CD4-positive, alpha-beta T cell treated with Interleukin-17A for 4 hours (primary cell): Measurements from ENCODE around the gene TFEB.

Experiments
- DNase-seq: peaks from one replicate; pipeline ENCODE4 v3.0.0-alpha.2; 2020; ENCODE audit warnings: mixed read lengths

The TFEB gene

DNA sequence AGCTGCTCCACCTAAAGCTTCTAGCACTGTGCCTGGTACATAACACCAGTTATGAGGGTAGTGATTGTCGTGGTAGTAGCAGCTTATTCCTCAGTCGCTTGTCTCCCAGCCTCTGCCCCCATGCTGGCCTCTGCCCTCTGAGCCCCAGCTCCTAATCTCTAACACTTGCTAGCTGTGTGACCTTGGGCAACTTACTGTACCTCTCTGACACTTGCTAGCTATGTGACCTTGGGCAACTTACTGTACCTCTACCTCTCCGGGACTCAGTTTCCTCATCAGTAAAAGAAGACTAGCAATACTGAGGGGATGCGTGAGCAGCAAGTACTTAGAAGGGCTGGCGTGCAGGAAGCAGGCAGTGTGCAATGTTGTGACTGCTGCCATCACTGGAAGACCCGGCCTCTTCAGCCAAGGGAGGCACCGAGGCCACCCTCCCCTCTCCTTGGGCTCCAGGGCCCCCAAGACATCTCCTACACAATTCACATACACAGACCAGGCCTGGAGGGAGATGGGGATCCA is 87.3 kb downstream of the TFEB start:
- DNase-seq = no peak

- no peak for DNase-seq
Observed at GRCh38 chr6:41647061-41647511, 88.3 kb downstream of the TFEB start.

GRCh38 chr6:41646026-41646795 is 89.2 kb downstream of the TFEB start:
- no peak for DNase-seq

- DNase-seq = no peak
Observed at GRCh38 chr6:41645007-41645618, 90.3 kb downstream of the TFEB start.

DNA sequence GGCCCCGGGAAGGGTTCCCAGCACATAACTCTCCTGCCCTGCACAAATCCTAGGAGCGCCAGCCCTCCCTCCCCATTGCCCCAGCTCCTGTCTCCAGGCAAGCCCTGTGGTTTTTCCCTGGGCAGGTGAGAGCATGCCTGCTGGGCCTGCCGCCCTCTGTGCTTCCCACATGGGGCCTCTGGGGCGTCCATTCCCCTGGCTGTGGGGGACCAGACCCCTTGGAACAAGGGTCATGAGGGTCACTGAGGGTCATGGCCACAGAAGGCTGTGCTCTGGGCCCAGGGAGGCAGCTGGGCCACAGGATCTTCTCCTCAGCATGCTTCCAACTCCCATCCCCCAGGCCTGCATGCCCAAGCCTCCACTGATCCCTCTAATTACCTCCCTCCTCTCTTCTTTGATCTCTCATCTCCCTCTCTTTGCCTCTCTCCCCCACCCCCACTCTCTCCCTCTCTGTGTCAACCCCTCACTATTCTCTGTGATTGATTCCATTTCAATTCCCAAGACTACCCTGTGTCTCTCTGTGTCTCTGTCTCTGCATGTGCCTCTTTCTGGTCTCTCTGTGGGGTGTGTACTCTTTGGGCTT is 91.0 kb downstream of the TFEB start:
- DNase-seq = no peak

- DNase-seq = no peak
Observed at GRCh38 chr6:41643899-41644269, 91.5 kb downstream of the TFEB start.

GRCh38 chr6:41642960-41643898 is 92.2 kb downstream of the TFEB start:
- DNase-seq = no peak

DNA sequence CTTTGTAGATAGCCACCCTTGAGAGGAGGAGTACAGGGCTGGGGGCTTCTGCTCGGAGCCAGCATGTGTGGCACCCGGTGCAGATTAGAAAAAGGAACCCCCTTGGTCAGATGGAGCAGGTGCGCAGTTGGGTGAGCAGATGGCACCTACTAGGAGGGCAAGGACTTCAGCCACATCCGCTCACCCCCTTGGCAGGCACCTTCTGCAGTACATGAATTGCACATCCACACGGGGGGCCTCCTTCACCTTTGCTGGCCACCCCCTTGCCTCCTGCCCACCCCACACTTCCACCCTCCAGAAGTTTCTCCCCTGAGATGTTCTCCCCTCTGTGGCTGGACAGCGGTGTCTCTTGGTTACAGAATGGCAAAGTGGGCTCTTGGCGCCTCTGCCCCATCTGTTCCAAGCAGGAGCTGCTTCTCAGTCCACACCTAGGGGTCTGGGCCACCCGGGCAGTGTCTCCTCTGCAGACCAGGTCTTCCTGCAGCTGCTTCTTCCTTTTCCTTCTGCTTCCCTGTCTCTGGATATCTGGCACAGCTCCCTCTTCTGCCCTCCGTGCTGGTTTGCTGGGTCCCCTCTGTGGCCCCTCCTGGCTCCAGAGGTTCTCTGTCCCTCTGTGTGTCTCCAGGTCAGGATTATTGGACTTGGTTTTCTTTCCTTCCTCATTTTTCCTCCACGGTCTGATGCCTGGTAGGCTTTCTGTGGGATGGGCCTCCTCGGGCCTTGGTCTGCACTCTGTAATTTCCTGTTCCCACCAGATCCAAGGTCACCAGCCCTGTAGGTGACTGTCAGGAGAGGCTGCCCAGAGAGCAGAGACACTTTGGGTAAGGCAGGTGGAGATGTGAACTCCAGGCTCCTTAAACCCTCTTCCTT is 93.1 kb downstream of the TFEB start:
- DNase-seq = no peak

DNA sequence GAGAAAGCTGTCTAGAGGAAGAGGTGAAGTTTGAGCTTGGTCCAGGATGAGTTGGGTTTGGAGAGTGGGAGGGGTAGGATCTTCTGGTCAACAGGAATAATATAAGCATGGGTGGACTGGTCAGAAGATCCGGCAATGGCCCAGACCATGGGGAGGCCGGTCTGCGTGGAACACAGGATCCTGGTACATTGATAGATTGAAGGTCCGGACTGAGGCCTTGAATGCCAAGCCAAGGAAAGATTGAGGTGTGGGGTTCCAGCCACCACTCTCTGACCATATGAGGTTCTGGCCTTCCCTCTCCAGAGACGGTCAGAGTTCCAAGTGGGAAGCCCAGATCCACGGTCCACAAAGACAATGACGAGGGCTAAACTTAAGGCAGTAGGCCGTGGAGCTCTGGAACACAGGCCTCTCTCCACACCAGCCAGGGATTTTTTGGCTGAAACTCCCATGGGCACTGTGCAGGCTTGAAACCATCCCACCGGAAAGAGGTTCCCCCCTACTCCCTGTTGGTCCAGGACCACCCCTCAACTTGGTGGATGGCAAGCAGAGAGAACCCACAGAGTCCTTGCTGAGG is 94.0 kb downstream of the TFEB start:
- no peak for DNase-seq

DNA sequence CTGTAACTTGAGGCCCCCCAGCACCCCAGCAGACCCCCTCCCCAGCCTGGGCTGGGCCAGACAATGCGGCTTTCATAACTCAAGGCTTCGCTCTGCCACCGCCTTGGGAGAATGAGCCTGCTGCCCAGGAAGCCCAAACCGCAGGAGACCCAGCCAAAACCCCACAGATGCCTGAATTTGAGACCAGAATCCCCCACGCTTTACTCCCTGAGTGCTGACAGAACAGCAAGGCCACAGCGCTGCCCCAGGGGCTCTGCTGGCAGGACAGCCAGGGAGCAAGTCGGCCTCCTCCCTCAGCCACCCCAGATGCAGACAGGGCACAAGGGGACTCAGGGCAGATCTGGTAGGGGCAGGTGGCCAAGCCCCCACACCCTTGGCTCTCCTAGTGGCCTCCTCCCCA is 95.0 kb downstream of the TFEB start:
- no peak for DNase-seq

GRCh38 chr6:41639809-41640371 is 95.5 kb downstream of the TFEB start:
- DNase-seq = no peak

DNA sequence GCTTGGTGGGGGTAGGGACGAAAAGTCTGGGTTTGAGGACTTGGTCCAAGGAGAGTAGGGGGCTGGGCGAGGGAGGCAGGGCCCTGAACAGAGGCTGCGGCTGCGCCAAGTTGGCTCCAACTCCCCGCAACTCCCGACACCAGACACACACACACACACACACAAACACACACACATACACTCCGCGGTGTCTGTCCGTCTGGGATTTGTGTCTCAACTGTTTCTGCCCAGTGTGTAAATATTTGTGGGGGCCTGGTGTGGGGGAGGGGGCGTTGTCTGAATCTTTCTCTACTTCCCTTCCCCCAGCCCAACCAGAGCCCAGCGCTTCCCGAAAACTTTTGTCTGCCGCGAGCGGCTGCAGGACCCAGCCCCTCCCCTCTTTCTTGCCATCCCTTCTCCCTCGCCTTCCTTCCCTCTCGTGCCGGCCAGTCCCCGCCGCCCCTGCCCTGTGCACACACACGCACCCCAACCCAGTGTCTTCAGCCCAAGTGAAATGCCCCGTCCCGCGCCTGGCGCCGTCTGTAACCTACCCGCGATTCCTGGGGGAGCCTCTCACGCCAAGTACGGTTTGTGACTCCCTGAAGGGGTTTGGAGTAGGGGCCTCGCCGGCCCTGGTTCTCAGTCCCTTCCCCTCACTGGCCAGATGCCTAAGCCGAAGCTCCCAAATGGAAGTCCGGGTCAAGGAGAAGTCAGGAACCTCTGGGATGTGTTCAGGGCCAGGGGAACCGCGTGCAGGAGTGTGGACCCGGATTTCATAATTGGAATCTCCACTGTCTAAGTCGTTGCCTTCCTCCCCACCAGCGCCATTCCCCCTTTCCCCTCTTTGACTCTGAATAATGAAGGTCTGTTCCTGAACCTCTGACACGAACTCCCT is 96.2 kb downstream of the TFEB start:
- no peak for DNase-seq

GRCh38 chr6:41638002-41638934 is 97.1 kb downstream of the TFEB start, which contains the start of gene MDFI:
Gene MDFI, plus strand, starts transcription at chr6:41638468. Its CDS starts 282 bp downstream, at chr6:41638750.
- DNase-seq = no peak

DNA sequence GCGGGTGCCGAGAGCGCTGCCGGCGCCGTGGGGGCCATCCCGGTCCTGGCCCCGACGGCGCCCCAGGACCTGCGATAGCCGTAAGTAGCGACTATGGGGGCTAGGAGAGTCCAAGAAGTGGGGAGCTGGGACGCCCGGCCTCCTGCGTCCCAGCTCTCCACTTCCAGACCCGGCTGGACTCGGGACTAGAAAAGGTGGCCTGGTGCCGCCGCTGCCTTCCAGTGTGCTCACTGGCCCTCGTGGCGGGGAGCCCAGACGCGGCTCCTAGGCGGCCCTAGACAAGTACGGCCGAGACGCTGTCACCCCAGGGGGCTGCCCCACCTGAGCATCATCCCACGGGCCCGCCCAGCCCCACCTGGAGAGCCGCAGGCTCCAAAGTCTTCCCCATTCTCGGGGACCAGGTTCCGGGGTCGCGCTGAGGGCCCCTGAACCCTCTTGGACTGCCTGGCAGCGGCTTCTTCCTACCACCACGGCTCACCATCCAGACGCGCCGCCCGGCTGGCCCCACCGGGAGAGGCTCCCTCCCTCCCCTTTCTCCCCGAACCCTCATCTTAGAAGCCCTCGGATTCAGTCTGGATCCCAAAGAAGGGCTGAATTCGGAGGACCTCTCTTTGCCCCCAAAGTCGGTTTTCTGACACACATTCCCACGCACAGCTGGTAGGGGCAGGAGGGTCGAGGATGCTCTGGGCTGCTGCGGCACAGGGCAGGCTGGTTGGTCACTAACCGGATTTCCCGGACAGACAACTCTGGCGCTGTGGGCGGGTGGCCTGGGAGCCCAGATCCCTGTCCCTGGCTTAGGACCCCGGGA is 98.0 kb downstream of the TFEB start:
- no peak for DNase-seq

- no peak for DNase-seq
Observed at GRCh38 chr6:41636833-41637193, 98.6 kb downstream of the TFEB start.

DNA sequence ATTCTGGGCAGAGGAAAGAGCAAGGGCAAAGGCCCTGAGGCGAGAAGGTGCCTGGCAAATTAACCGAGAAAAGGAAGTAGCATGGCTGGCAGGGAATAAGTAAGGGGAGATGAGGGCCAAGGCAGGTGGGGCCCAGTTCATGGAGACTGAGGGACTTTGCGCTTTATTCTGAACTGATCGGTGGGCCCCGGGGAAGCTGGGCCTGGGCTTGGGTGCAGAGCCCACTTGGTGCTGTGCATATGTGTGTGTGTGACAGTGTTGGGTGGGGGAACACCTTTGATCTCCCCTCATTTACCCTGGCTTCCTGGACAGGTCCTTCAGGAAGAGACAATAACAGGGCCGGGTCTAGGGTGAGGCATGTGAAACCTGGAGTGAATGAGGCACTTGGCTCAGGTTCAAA is 100.0 kb downstream of the TFEB start:
- no peak for DNase-seq

GRCh38 chr6:41634657-41635056 is 100.8 kb downstream of the TFEB start:
- DNase-seq = no peak
